Gastrocnemius medialis (tissue), 4 donors: ENCODE results near the gene IKZF3. TPM values are rescaled to one million over a fixed set of nuclear protein-coding genes. Genes with fewer than 3 reads are reported as not detected.

ENCODE experiments used
- ATAC-seq, 2 donors: fragments of 150-250 bp; one replicate each; pipeline ENCODE4 v1.9.1; 2016
- DNase-seq, 2 donors: peaks; one replicate each; pipeline ENCODE4 v3.0.0-alpha.2; 2019
- H3K27ac ChIP-seq, 4 donors: fragments of 200-600 bp; sonication (generic); 1 replicate in 1 of 4; 2 replicates in 3 of 4; pipeline ENCODE4 v1.5.1; 2016 to 2018; ENCODE audit warnings: mild to moderate bottlenecking in 2 of 4, moderate library complexity in 1 of 4
- H3K27me3 ChIP-seq, 3 donors: fragments of 200-600 bp; sonication (generic) in 2 of 3; 1 replicate in 1 of 3; 2 replicates in 2 of 3; pipeline versions ENCODE4 v1.5.1 to v1.6.0; 2016 to 2019; ENCODE audit warnings: mild to moderate bottlenecking in 1 of 3, moderate library complexity in 1 of 3
- H3K36me3 ChIP-seq, 2 donors: fragments of 200-600 bp; sonication (generic) in 1 of 2; one replicate each; pipeline ENCODE4 v1.5.1; 2017 to 2018
- H3K4me1 ChIP-seq, 2 donors: fragments of 200-600 bp; sonication (generic) in 1 of 2; one replicate each; pipeline ENCODE4 v1.5.1; 2016 to 2017; ENCODE audit warnings: mild to moderate bottlenecking in 2 of 2
- H3K4me3 ChIP-seq, 4 donors: fragments of 200-600 bp; sonication (generic) in 3 of 4; 1 replicate in 1 of 4; 2 replicates in 3 of 4; pipeline ENCODE4 v1.5.1; 2016 to 2019; ENCODE audit warnings: mild to moderate bottlenecking in 2 of 4
- H3K9me3 ChIP-seq, 3 donors: fragments of 200-600 bp; sonication (generic) in 2 of 3; 1 replicate in 1 of 3; 2 replicates in 2 of 3; pipeline ENCODE4 v1.5.1; 2016 to 2019
- POLR2A ChIP-seq, 2 donors: fragments of 450-650 bp; IDR thresholded peaks; one replicate each; pipeline ENCODE4 v1.6.1; 2017; ENCODE audit warnings: antibody characterized with exemption in 2 of 2, mild to moderate bottlenecking in 2 of 2, moderate library complexity in 2 of 2
- in situ Hi-C, 4 donors: fragments of 200-750 bp; cut with MboI; loops; one replicate each; pipeline versions ENCODE4 v1.15.0 to v1.8.0; 2017; ENCODE audit warnings: low sequenced_read_pairs in 4 of 4
- intact Hi-C: fragments of 100-400 bp; cut with DNase I; formaldehyde crosslinking; loops from one replicate; pipeline ENCODE4 v1.15.1; 2023; ENCODE audit warnings: low total_unique reads
- total RNA-seq, 4 donors: library from RNA; depleted of rRNA; stranded (reverse); fragments of >200 nt; gene quantifications; one replicate each; pipeline versions ENCODE4 v1.1.0 to v1.2.3, GENCODE V29; 2016
- TF ChIP-seq, protein P1 (sequence below), 5 experiments: fragments of 450-650 bp in 3 of 5; fragments of 200-600 bp in 2 of 5; sonication (generic) in 2 of 5; IDR thresholded peaks in 4 of 5; conservative IDR thresholded peaks in 1 of 5; 1 replicate in 4 of 5; 2 replicates in 1 of 5; pipeline ENCODE4 v1.5.1; 2016 to 2019; ENCODE audit warnings: antibody characterized with exemption in 5 of 5, mild to moderate bottlenecking in 3 of 5, moderate library complexity in 3 of 5

Gene IKZF3
- total RNA-seq, 4 donors from 2014 or later = 0.07 to 0.88 (median 0.34) TPM

DNA sequence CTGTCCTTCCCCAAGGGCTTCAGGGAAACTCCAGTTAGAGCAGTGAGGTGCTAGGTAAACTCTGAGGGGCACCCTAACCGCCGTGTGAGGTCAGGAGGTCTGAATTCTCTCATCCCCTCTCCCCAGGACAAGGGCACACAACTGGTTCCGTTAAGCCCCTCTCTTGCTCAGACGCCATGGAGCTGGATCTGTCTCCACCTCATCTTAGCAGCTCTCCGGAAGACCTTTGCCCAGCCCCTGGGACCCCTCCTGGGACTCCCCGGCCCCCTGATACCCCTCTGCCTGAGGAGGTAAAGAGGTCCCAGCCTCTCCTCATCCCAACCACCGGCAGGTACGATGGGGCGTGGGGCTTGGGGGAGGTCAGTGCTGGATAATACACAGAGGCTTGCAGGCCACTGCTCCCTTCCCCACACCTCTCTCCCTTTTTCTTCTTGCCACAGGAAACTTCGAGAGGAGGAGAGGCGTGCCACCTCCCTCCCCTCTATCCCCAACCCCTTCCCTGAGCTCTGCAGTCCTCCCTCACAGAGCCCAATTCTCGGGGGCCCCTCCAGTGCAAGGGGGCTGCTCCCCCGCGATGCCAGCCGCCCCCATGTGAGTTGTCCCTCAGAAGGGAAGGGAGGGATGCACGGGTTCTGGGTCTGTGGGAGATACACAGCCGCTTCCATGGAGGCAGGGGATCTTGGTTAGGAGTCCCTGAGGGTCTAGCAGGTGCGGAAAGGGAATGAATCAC, 121.8 kb downstream of the IKZF3 start:
- TF ChIP-seq, protein P1, sequence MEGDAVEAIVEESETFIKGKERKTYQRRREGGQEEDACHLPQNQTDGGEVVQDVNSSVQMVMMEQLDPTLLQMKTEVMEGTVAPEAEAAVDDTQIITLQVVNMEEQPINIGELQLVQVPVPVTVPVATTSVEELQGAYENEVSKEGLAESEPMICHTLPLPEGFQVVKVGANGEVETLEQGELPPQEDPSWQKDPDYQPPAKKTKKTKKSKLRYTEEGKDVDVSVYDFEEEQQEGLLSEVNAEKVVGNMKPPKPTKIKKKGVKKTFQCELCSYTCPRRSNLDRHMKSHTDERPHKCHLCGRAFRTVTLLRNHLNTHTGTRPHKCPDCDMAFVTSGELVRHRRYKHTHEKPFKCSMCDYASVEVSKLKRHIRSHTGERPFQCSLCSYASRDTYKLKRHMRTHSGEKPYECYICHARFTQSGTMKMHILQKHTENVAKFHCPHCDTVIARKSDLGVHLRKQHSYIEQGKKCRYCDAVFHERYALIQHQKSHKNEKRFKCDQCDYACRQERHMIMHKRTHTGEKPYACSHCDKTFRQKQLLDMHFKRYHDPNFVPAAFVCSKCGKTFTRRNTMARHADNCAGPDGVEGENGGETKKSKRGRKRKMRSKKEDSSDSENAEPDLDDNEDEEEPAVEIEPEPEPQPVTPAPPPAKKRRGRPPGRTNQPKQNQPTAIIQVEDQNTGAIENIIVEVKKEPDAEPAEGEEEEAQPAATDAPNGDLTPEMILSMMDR (IDR thresholded peaks at IDR 0.05 in 4 of 5, conservative IDR thresholded peaks at IDR 0.05 in 1 of 5) = no peak
- no peak for TF ChIP-seq POLR2A (IDR thresholded peaks at IDR 0.05)
- intact Hi-C loops = no loop called here
- ATAC-seq (no peak), DNase-seq (no peak)
- peaks cover 41 to 59% (median 48%) of the 10 kb centered on the region in 3 donors for H3K27me3 ChIP-seq
- no peaks in the 10 kb centered on the region for H3K36me3 ChIP-seq
- no peaks in the 10 kb centered on the region for H3K9me3 ChIP-seq
- H3K4me1 ChIP-seq = peaks cover 6 to 22% of the 10 kb centered on the region in 2 donors
- in situ Hi-C loops = no loop called here
- no peak overlapping the region for H3K4me3 ChIP-seq
- H3K27ac ChIP-seq = no peak overlapping the region

DNA sequence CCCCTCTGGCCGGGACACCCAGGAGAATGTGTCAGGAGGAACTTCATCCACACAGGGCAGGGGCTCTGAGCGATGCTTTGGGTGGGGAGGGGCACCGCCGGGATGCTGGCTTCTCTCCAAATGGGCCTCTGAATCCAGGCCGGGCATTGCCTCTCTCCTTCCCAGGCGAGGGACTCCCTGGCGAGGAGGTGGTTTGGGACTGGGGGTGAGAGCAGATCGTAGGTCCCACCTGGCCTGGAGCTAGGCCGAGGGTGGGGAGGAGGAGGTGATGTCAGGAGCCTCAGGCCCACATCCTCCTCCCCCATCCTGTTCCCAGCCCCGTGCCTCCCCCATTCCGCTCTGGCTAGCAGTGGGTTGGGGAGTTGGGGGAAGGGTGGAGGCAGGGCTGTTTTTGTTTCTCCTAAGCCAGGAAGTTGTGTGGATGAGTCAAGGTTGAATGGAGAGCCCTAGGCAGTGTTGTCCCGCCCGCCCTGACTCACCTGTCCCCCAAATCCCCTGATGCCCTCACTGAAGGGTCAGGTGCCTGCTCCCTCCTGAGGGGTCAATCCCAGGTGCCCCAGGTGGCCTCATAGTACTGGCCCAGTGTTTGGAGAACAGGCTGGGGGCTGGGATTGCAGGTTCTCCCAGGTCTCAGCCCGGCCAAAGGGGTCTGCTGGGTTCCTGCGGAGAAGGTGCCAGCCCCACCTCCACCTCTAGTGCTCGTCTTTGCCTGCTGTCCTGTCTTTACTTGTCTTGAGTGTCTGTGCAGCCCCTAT, 123.6 kb downstream of the IKZF3 start:
- Histone ChIP-seq H3K27me3 (peaks cover 49 to 66% (median 57%) of the 10 kb centered on the region in 3 donors), H3K4me1 (peaks cover 6 to 22% of the 10 kb centered on the region in 2 donors), H3K4me3 (no peak overlapping the region), H3K9me3 (no peaks in the 10 kb centered on the region), H3K27ac (no peak overlapping the region), H3K36me3 (no peaks in the 10 kb centered on the region)
- intact Hi-C loops = no loop called here
- DNase-seq (no peak), ATAC-seq (no peak)
- in situ Hi-C loops = no loop called here
- TF ChIP-seq POLR2A (IDR thresholded peaks at IDR 0.05) = no peak
- TF ChIP-seq, protein P1 (IDR thresholded peaks at IDR 0.05 in 4 of 5, conservative IDR thresholded peaks at IDR 0.05 in 1 of 5) = no peak

DNA sequence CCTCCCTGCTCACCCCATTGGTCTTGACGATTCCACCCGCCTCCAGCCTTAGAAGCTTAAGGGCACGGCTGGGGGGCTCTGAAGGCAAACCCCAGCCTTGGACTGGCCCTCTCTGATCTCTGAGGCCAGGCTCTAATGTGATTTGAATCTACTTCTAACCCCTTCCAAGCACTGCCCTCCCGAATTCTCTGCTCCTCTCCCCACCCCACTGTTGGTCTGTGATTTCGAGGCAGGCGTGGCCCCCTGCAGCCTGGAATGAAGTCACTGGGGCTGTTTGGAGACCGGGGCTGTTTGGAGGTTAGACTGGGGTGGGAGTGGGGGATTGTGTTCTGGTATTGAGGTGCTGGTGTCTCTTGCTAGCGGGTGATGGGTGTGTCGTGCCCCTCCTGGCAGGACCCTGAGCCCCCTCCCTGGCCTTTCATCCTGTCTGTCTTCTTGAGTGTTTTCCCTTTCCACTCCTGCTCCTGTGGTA, 124.2 kb downstream of the IKZF3 start:
- Histone ChIP-seq H3K27ac (no peak overlapping the region), H3K27me3 (peaks cover 49 to 66% (median 57%) of the 10 kb centered on the region in 3 donors), H3K4me1 (peaks cover 6 to 22% of the 10 kb centered on the region in 2 donors), H3K36me3 (no peaks in the 10 kb centered on the region), H3K9me3 (no peaks in the 10 kb centered on the region), H3K4me3 (peak overlapping the region in 1 of 4 donors; percentile 50)
- intact Hi-C loops (no loop called here), in situ Hi-C loops (no loop called here)
- ATAC-seq = no peak
- no peak for TF ChIP-seq POLR2A (IDR thresholded peaks at IDR 0.05)
- TF ChIP-seq, protein P1 (IDR thresholded peaks at IDR 0.05 in 4 of 5, conservative IDR thresholded peaks at IDR 0.05 in 1 of 5) = no peak
- no peak for DNase-seq

DNA sequence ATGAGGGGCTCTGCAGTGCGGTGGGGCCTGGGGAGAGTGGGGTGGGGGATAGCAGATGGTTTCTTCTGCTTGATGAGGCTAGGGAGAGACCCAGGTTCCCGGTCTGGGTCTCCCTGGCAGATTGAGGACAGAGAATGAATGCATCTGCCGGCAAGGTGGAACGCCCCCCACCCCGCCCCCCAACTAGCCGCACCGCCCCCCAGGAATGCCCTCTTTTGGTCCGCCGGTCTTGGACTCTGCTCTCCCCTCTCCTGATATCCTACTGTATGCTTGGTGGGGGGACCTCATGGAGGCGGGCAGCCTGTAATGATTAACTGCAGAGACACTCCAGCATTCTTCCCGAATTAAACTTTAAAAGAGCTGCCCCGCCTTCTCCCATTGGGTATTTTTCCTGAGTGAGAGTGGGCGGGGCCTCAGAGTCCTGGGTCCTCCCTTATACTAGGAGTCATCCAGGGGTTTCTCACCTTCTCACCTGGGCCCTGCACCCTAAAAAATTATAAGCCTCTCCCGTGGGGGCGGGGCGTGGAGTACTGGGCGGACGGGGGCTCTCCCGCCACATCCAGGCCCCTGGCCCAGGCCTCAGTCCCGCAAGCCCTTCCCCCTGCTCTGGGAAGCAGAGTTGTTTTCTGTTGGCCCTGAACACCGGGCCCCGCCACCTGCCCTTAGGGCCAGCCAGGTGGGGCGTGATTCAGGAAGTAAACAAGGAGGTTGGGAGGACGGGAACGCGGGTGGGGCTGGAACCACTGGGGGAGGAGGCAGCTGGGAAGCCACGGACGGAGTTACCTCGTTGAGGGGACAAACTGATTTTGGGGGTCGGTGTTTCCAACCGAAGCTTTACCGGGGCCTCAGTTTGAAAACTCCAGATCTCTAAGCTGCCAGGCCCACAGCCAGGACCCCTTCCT, 124.9 kb downstream of the IKZF3 start:
- ATAC-seq (no peak), DNase-seq (no peak)
- H3K36me3 ChIP-seq = no peaks in the 10 kb centered on the region
- no peak for TF ChIP-seq POLR2A (IDR thresholded peaks at IDR 0.05)
- TF ChIP-seq, protein P1 (IDR thresholded peaks at IDR 0.05 in 4 of 5, conservative IDR thresholded peaks at IDR 0.05 in 1 of 5) = no peak
- H3K4me1 ChIP-seq = peaks cover 6 to 22% of the 10 kb centered on the region in 2 donors
- peaks cover 48 to 66% (median 57%) of the 10 kb centered on the region in 3 donors for H3K27me3 ChIP-seq
- peak overlapping the region in 3 of 4 donors; percentile 12 to 50 (median 22) for H3K4me3 ChIP-seq
- no peak overlapping the region for H3K27ac ChIP-seq
- in situ Hi-C loops = no loop called here
- no peaks in the 10 kb centered on the region for H3K9me3 ChIP-seq
- intact Hi-C loops = no loop called here
